ENCODE data around the gene HPSE2.
"Not testable (repeated sequence)": the region's sequence is repeated elsewhere in the genome, so short reads cannot be mapped to it uniquely, and the experiment has no call there.

HPSE2 gene

DNA sequence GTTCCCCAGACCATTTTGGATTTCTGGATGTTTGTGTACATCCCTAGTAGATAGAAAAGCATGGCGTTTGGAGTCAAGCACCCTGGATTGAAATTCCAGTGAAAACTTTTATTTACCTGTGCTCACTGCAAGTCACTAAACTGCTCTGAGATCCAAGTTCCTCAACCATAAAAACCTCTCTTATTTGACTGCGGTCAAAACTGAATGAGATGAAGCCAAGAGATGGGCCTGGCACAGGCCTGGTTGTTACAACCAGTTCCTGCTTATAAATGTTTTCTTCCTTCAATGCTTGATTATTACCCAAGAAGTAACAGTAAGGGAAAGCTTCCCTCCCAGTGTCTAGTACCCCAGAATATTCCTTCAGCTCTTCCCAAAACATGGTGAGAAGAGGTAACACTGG lies 718.0 kb downstream of the HPSE2 start:
- H3K27me3 Mint-ChIP-seq (ENCODE audit: low read depth), result peaks cover 4% of the 10 kb centered on the region
- no peaks in the 10 kb centered on the region for H3K36me3 Mint-ChIP-seq (ENCODE audit: low read depth)
- H3K4me1 Mint-ChIP-seq (ENCODE audit: low read depth), result no peaks in the 10 kb centered on the region
- H3K27ac Mint-ChIP-seq, result no peak overlapping the region
- no peak for DNase-seq (ENCODE audit: low spot score)
- H3K4me3 Mint-ChIP-seq, result no peak overlapping the region
- H3K9me3 Mint-ChIP-seq, result no peaks in the 10 kb centered on the region

DNA sequence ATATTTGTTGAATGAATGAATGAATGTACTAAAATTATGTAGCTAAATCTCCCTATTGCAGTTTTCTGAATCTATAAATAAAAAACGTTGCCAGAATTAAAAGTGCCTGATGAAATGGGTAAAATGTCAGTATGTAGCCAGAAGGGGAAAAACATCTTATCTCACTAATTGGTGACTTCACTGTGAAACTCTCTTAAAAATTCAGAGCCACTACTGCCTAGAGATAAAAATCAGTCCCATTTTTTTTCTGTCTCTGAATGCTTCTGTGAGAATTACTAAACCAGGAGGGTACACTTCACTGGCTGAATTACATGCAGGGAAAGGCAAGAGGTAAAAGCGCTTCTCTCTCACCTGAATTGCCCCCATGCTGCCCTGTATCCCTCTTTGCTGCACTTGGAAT lies 719.3 kb downstream of the HPSE2 start:
- Mint-ChIP-seq H3K4me1 (ENCODE audit: low read depth) (no peaks in the 10 kb centered on the region), H3K27ac (no peak overlapping the region), H3K36me3 (ENCODE audit: low read depth) (no peaks in the 10 kb centered on the region), H3K9me3 (no peaks in the 10 kb centered on the region), H3K27me3 (ENCODE audit: low read depth) (peaks cover 4% of the 10 kb centered on the region), H3K4me3 (no peak overlapping the region)
- DNase-seq (ENCODE audit: low spot score), result no peak

DNA sequence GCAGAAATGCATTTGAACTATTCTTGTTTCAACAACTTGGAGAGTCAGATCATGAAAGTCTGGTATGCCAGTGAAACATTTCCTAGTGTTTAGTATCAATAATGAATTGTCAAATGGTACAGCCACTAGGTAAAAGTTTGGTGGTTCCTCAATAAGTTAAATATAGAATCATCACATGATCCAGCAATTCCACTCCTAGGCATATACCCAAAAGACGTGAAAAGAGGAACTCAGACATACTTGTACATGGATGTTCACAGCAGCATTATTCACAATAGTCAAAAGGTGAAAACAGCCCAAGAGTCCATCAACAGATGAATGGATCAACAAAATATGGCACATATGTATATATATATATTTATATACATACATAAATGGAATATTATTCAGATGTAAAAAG lies 721.9 kb downstream of the HPSE2 start:
- Mint-ChIP-seq H3K9me3 (no peaks in the 10 kb centered on the region), H3K36me3 (ENCODE audit: low read depth) (no peaks in the 10 kb centered on the region), H3K27me3 (ENCODE audit: low read depth) (peaks cover 4% of the 10 kb centered on the region), H3K27ac (no peak overlapping the region), H3K4me3 (no peak overlapping the region), H3K4me1 (ENCODE audit: low read depth) (no peaks in the 10 kb centered on the region)
- no peak for DNase-seq (ENCODE audit: low spot score)

DNA sequence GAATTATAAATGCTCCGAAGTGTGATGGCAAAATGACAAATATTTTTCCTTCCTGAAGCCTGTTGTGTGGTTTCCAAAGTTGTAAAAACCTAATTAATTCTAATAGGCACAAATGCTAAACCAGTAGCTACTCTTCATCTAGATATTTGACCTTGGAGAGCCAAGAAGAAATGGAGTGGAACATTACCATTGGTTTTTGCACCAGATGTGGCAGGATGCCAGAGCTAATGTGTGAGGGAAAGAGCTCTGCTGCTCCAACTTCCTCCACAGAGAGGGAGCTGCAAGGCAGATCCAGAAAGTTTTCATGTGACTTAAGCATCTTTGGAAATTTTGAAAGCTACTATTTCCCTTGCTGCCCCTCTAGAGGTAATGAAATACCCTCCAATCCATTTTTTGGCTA lies 723.8 kb downstream of the HPSE2 start:
- no peaks in the 10 kb centered on the region for H3K4me1 Mint-ChIP-seq (ENCODE audit: low read depth)
- H3K4me3 Mint-ChIP-seq, result no peak overlapping the region
- no peaks in the 10 kb centered on the region for H3K9me3 Mint-ChIP-seq
- H3K36me3 Mint-ChIP-seq (ENCODE audit: low read depth), result no peaks in the 10 kb centered on the region
- no peak for DNase-seq (ENCODE audit: low spot score)
- peaks cover 8% of the 10 kb centered on the region for H3K27me3 Mint-ChIP-seq (ENCODE audit: low read depth)
- no peak overlapping the region for H3K27ac Mint-ChIP-seq

DNA sequence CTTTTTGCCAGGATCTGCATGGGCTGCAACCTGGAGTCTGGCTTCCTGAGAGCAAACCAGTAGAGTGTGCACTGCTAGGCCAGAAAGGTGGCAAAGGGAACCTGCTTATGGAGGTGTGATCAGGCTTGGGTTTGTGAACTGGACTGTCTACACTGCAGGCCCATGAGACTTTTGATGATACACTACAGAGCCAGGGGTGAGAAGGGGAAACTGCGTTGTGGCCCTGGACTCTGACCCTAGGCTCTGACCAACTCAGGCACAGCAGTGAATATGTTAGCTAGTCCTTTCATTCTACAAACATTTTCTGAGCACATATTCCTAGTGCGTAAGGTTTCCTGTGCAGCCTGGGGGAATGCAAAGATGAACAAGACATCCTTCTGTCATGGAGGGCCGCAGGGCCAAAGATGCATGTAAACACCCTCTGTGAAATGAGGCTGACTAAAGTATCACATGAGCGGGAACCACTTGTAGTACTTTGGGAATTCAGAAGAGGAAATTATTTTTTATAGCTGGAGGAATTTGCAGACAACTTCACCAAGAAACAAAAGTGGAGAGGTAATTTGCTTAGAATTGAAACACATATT lies 725.1 kb downstream of the HPSE2 start:
- DNase-seq (ENCODE audit: low spot score), result no peak
- H3K27me3 Mint-ChIP-seq (ENCODE audit: low read depth), result peaks cover 4% of the 10 kb centered on the region
- H3K36me3 Mint-ChIP-seq (ENCODE audit: low read depth), result no peaks in the 10 kb centered on the region
- H3K4me3 Mint-ChIP-seq, result no peak overlapping the region
- no peaks in the 10 kb centered on the region for H3K9me3 Mint-ChIP-seq
- no peaks in the 10 kb centered on the region for H3K4me1 Mint-ChIP-seq (ENCODE audit: low read depth)
- H3K27ac Mint-ChIP-seq, result no peak overlapping the region

DNA sequence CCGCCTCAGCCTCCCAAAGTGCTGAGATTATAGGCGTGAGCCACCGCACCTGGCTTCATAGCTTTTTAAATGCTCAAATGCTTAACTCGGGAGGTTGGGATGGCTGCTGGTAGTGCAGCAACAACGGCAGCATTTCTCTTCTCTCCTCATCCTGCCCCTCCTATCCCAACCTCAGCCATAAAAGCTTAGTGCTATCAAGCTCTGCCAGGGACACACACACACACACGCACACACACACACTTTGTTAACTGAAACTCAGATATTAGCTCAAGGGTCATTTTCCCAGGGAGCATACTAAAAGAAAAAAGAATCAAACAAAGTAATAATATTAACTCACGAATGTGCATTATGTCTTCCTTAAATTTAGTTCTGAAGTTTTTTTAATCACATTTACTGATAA lies 725.9 kb downstream of the HPSE2 start:
- Mint-ChIP-seq H3K27ac (no peak overlapping the region), H3K4me3 (no peak overlapping the region), H3K27me3 (ENCODE audit: low read depth) (peaks cover 4% of the 10 kb centered on the region), H3K9me3 (no peaks in the 10 kb centered on the region), H3K4me1 (ENCODE audit: low read depth) (no peaks in the 10 kb centered on the region), H3K36me3 (ENCODE audit: low read depth) (no peaks in the 10 kb centered on the region)
- DNase-seq (ENCODE audit: low spot score), result no peak

DNA sequence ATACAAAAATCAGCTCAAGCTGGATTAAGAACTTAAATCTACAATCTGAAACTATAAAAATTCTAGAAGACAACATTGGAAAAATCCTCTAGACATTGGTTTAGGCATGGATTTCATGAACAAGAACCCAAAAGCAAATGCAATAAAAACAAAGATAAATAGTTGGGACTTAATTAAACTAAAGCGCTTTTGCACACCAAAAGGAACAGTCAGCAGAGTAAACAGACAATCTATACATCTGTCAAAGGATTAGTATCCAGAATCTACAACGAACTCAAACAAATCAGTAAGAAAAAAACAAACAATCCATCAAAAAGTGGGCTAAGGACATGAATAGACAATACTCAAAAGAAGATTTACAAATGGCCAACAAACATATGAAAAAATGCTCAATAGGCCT lies 733.1 kb downstream of the HPSE2 start:
- not testable (repeated sequence) for H3K9me3 Mint-ChIP-seq; H3K27ac Mint-ChIP-seq; H3K4me1 Mint-ChIP-seq (ENCODE audit: low read depth); H3K36me3 Mint-ChIP-seq (ENCODE audit: low read depth); H3K4me3 Mint-ChIP-seq; DNase-seq (ENCODE audit: low spot score)
- H3K27me3 Mint-ChIP-seq (ENCODE audit: low read depth), result peaks cover 17% of the 10 kb centered on the region

DNA sequence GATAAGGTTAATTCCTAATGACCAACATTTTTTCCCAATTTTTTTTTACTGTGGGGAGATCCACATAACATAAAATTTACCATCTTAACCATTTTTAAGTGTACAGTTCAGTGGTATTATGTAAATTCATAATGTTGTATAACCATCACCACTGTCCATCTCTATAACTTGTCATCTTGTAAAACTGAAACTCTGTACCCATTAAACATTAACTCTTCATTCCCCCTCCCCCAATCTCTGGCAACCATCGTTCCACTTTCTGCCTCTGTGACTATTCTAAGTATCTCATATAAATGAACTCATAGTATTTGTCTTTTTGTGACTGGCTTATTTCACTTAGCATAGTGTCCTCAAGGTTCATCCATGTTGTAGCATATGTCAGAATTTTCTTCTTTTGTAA lies 742.9 kb downstream of the HPSE2 start:
- H3K4me3 Mint-ChIP-seq, result no peak overlapping the region
- peaks cover 13% of the 10 kb centered on the region for H3K9me3 Mint-ChIP-seq
- no peak overlapping the region for H3K27ac Mint-ChIP-seq
- H3K27me3 Mint-ChIP-seq (ENCODE audit: low read depth), result peaks cover 8% of the 10 kb centered on the region
- H3K4me1 Mint-ChIP-seq (ENCODE audit: low read depth), result no peaks in the 10 kb centered on the region
- H3K36me3 Mint-ChIP-seq (ENCODE audit: low read depth), result no peaks in the 10 kb centered on the region
- DNase-seq (ENCODE audit: low spot score), result no peak

DNA sequence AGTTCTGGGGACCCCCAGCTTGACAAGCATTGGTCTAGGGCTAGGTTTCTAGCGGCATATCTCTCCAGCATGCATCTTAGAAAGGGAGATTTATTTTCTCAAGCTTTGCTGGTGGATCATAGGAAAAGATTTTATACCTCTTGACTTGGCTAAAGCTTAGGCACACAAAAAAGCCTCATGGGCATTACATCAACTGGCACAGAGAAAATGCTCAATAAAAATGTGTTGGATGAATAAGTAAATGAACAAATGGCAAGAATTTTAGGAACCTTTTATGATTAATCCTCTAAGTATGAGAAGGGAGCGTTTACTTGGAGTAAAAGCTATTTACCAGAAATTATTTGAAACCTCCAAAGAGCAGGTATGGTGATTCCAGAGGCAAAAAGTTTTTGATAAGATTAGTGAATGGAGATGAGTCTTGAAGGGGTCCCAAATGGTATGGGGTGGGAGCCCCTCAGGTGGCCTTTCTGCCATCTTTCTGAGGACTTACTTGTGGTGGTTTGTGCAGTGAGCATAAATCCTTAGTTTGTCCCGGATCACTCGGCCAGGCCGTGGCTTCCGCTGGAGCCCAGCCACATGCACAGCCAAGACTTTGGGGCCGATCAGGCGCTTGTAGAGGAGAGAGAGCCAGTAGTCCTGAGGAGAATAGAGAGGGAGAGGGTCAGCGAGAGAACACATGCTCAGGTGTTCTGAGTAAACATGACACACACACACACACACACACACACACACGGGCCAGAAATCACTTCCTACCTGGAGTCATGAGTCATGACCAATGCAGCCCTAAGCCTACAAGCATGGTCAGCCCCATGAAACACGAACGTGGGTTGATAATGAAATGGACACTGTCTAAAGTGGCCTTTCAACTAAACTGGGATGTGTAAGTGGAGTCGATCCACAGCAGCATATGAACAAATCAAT lies 745.8 kb downstream of the HPSE2 start:
- Mint-ChIP-seq H3K4me3 (no peak overlapping the region), H3K36me3 (ENCODE audit: low read depth) (no peaks in the 10 kb centered on the region), H3K9me3 (peaks cover under 1% of the 10 kb centered on the region), H3K27ac (no peak overlapping the region), H3K4me1 (ENCODE audit: low read depth) (no peaks in the 10 kb centered on the region), H3K27me3 (ENCODE audit: low read depth) (no peaks in the 10 kb centered on the region)
- no peak for DNase-seq (ENCODE audit: low spot score)

DNA sequence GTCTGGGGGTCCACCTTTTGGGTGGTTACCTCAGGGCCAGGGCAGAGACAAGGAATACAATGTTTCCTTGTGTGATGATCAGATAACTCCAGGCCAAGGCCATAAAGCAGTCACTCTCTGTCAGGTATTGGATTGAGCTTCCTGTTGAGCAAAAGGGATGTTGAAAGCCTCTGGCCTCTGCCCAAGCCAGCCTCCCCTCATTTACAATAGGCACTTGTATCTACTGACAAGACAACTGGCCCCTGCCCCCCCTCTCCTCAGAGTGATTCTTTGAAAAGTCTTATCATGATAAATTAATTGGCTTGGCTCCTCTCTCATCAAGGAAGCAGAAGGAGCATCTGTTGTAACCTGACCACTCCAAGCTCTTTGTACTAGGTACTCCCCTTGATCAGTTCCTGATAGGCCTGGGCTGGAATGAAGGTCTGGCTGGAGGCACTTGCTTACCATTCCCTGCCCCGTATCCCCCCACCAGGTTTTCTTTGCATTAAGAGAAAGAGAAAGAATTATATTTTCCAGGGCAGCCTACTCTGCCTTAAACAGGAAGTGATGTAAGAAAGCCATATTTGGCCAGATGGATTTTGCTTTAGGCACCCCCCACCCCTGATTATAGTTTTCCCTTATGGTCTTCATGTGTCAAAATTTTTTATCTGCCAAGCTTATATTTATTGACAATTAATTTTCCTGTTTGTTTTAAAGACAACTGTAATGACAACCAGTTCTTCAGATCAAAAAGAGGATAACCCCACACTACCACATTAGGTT lies 746.8 kb downstream of the HPSE2 start:
- no peak for DNase-seq (ENCODE audit: low spot score)
- H3K27me3 Mint-ChIP-seq (ENCODE audit: low read depth), result no peaks in the 10 kb centered on the region
- no peaks in the 10 kb centered on the region for H3K9me3 Mint-ChIP-seq
- no peak overlapping the region for H3K27ac Mint-ChIP-seq
- H3K4me3 Mint-ChIP-seq, result no peak overlapping the region
- no peaks in the 10 kb centered on the region for H3K4me1 Mint-ChIP-seq (ENCODE audit: low read depth)
- H3K36me3 Mint-ChIP-seq (ENCODE audit: low read depth), result no peaks in the 10 kb centered on the region

DNA sequence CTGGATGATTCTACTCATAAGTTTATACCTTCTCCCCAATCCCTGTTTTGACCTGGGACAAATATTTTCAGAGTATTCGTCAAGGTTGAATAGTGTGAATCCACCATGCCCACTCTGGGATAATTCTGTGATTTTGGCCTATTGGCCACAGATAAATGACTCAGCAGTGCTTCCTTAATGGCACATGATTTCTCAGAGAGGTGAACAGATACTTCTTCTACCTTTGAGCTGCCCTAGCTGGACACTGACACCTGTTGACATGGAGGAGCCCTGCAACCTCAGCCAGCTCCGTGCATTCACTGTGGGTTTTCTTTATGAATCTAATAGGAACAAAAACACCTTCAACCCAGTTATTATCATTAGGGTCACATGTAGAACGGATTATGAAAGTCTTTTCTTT lies 748.0 kb downstream of the HPSE2 start:
- H3K4me3 Mint-ChIP-seq, result no peak overlapping the region
- no peak for DNase-seq (ENCODE audit: low spot score)
- no peaks in the 10 kb centered on the region for H3K27me3 Mint-ChIP-seq (ENCODE audit: low read depth)
- no peaks in the 10 kb centered on the region for H3K36me3 Mint-ChIP-seq (ENCODE audit: low read depth)
- H3K27ac Mint-ChIP-seq, result no peak overlapping the region
- H3K9me3 Mint-ChIP-seq, result no peaks in the 10 kb centered on the region
- H3K4me1 Mint-ChIP-seq (ENCODE audit: low read depth), result no peaks in the 10 kb centered on the region

DNA sequence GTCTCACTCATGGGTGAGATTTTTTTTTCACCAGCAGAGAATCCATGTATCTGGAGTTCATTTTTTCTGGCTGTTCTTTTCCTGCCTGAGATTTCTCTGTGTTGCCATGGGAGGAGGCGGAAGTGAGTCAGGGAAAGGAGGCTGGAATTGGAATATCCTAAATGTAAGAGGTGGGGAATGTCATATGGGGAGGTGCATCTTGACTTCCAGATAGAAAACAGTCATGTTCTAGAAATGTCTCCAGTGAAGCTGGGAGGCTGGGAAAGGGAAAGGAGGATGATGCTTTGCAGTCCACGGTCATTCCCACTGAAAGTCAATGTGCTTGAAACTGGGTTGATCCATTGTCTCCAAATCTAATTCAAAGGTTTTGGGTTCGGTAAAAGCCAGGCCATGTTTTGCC lies 749.2 kb downstream of the HPSE2 start:
- Mint-ChIP-seq H3K4me3 (no peak overlapping the region), H3K27me3 (ENCODE audit: low read depth) (no peaks in the 10 kb centered on the region), H3K27ac (no peak overlapping the region), H3K4me1 (ENCODE audit: low read depth) (peaks cover 4% of the 10 kb centered on the region), H3K9me3 (no peaks in the 10 kb centered on the region), H3K36me3 (ENCODE audit: low read depth) (no peaks in the 10 kb centered on the region)
- no peak for DNase-seq (ENCODE audit: low spot score)

DNA sequence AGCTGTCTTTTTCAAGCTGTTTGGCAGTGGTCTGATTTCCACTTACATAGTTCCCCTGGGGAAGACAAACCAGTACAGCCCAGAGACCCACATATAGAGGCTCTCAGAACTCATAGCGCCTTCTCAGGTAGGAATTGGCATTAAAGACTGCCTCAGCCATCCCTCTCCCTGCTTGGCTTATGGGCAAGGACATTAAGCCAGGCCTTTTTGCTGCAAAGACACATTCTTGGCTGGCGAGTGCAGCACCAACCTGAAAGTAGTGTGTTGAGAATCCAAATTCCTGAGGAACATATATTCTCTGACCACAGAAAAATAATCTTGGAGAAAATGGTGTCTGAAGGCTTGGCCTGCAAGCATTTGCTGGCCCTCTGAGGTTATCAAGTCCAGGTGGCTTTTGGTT lies 749.7 kb downstream of the HPSE2 start:
- H3K36me3 Mint-ChIP-seq (ENCODE audit: low read depth), result no peaks in the 10 kb centered on the region
- H3K27me3 Mint-ChIP-seq (ENCODE audit: low read depth), result no peaks in the 10 kb centered on the region
- no peaks in the 10 kb centered on the region for H3K9me3 Mint-ChIP-seq
- no peak overlapping the region for H3K27ac Mint-ChIP-seq
- peaks cover 4% of the 10 kb centered on the region for H3K4me1 Mint-ChIP-seq (ENCODE audit: low read depth)
- DNase-seq (ENCODE audit: low spot score), result no peak
- no peak overlapping the region for H3K4me3 Mint-ChIP-seq

DNA sequence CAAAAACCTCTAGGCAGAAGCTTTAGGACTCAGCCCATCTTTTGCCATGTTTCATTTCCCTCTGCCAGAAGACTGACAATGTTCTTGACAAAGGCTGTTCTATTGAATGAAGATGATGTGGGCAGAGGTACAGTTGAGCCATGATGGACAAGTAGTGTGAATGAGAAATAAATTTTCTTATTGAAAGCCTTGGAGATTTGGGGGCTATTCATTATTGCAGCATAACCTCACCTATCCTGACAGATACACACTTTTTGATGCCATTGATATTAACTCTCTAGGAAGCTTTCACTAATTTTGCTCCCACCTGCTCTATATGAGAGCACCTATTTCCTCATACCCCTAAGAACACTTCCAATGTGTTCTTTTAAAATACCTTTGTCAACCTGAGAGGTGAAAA lies 752.0 kb downstream of the HPSE2 start:
- DNase-seq (ENCODE audit: low spot score), result no peak
- no peak overlapping the region for H3K4me3 Mint-ChIP-seq
- H3K4me1 Mint-ChIP-seq (ENCODE audit: low read depth), result peaks cover 4% of the 10 kb centered on the region
- H3K9me3 Mint-ChIP-seq, result no peaks in the 10 kb centered on the region
- no peaks in the 10 kb centered on the region for H3K36me3 Mint-ChIP-seq (ENCODE audit: low read depth)
- H3K27ac Mint-ChIP-seq, result no peak overlapping the region
- no peaks in the 10 kb centered on the region for H3K27me3 Mint-ChIP-seq (ENCODE audit: low read depth)
